Activated CD8-positive, alpha-beta memory T cell treated with anti-CD3 and anti-CD28 coated beads, Interleukin-2, amount 10 ng/mL, durations not matched to agents 7 days and 5 days (primary cell): Measurements from ENCODE around the gene SLC15A3. TPM values are rescaled to one million over a fixed set of nuclear protein-coding genes. Genes with fewer than 3 reads are reported as not detected.
A peak's percentile ranks its signal among the peaks of the same experiment; 100 is the strongest.

Experiments used
- ATAC-seq: fragments of 150-1000 bp; cut with Tn5 transposase; one replicate; pipeline ENCODE4 v1.10.0; 2021; ENCODE audit warnings: moderate library complexity
- CTCF ChIA-PET: fragments of 350-600 bp; sonication (Branson Sonifier 250); formaldehyde crosslinking; loops from one replicate; lab custom pipeline; 2021; ENCODE audit warnings: antibody characterized with exemption; lab: Charles Lee
- DNase-seq: peaks from one replicate; pipeline ENCODE4 v3.0.0-alpha.2; 2020
- H3K27ac Mint-ChIP-seq: one replicate; pipeline ENCODE4 v1.8.0; 2021; ENCODE audit warnings: mild to moderate bottlenecking, mixed read lengths
- H3K27me3 Mint-ChIP-seq: one replicate; pipeline ENCODE4 v1.8.0; 2021; ENCODE audit warnings: mixed read lengths
- H3K36me3 Mint-ChIP-seq: one replicate; pipeline ENCODE4 v1.8.0; 2021; ENCODE audit warnings: mild to moderate bottlenecking, mixed read lengths
- H3K4me1 Mint-ChIP-seq: one replicate; pipeline ENCODE4 v1.8.0; 2021; ENCODE audit warnings: mixed read lengths
- H3K4me3 Mint-ChIP-seq: one replicate; pipeline ENCODE4 v1.8.0; 2021; ENCODE audit warnings: mild to moderate bottlenecking, moderate library complexity, mixed read lengths
- H3K9me3 Mint-ChIP-seq: one replicate; pipeline ENCODE4 v1.8.0; 2022; ENCODE audit warnings: low read depth, mixed read lengths
- total RNA-seq, 2 experiments: library from RNA; stranded (reverse); gene quantifications; one replicate each; pipeline ENCODE4 v1.2.3, GENCODE V29; 2021

Gene SLC15A3
- total RNA-seq, result under 1 TPM; 0.30 to 0.96 TPM

- CTCF ChIA-PET, result interaction anchor here (1.7 kb wide), 1 partner anchor 38 kb away, joined by 6 read pairs; the partner anchor contains the start of gene TMEM109
- peak within 1 kb of the TSS; percentile 65 for H3K4me3 Mint-ChIP-seq
- peaks cover 61% of the 10 kb centered on the region for H3K27me3 Mint-ChIP-seq
- DNase-seq (peak; percentile 60), ATAC-seq (peak; percentile 60)
- peaks cover 15% of the 10 kb centered on the region for H3K4me1 Mint-ChIP-seq
- peak within 1 kb of the TSS; percentile 30 for H3K27ac Mint-ChIP-seq
- no peaks in the 10 kb centered on the region for H3K36me3 Mint-ChIP-seq
- no peaks in the 10 kb centered on the region for H3K9me3 Mint-ChIP-seq
Observed at GRCh38 chr11:60951904-60952741, at the start of gene SLC15A3. TSS of gene SLC15A3 (minus strand) at chr11:60952176. CDS start at chr11:60951551, 625 bp downstream.

GRCh38 chr11:61000426-61000825 is 48.5 kb upstream of the SLC15A3 start:
- peaks cover 55% of the 10 kb centered on the region for H3K4me1 Mint-ChIP-seq
- no peak for DNase-seq
- peaks cover 45% of the 10 kb centered on the region for H3K36me3 Mint-ChIP-seq
- no peaks in the 10 kb centered on the region for H3K9me3 Mint-ChIP-seq
- CTCF ChIA-PET, result no interaction called here
- no peaks in the 10 kb centered on the region for H3K27me3 Mint-ChIP-seq
- H3K27ac Mint-ChIP-seq, result no peak overlapping the region
- no peak for ATAC-seq
- H3K4me3 Mint-ChIP-seq, result no peak overlapping the region

DNA sequence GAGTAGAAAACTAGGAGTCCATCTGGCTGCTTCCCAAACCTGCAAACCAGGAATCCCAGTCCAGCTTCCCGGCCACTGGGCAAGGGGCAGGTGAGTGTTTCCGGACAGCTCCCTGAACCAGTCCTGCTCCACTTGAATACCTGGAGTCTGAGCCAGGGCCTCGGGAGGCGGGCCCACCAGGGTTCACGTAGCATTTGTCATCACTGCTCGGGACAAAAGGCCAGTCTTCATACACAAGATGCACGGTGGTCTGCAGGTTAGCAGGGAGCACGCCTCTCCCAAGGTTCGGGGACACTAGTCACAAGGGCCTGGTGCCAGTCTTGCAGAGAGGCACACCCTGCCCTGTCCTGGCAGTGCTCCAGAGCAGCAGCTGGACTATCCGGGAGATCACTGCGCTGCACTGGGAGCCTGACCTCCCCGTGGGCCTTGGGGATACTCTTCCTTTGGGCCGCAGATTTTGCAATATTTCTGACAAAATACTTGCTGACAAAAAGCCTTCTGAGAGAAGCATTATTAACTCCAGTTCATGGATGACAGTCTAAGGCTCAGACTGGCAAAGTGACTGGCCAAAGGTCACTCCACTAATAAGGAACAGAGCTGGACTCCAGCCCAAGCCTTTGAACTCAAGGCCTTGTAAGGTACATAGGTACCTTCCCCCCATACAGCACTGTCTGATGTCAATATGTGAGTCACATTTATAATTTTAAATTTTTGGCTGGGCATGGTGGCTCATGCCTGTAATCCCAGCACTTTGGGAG is 44.6 kb upstream of the SLC15A3 start:
- ATAC-seq, result no peak
- H3K27ac Mint-ChIP-seq, result no peak overlapping the region
- DNase-seq, result no peak
- H3K4me3 Mint-ChIP-seq, result no peak overlapping the region
- H3K4me1 Mint-ChIP-seq, result peaks cover 46% of the 10 kb centered on the region
- no peaks in the 10 kb centered on the region for H3K9me3 Mint-ChIP-seq
- H3K36me3 Mint-ChIP-seq, result peaks cover 46% of the 10 kb centered on the region
- H3K27me3 Mint-ChIP-seq, result no peaks in the 10 kb centered on the region
- CTCF ChIA-PET, result interaction anchor here (0.8 to 1.6 kb wide), 3 partner anchors 10 to 130 kb away, joined by 3 read pairs; no protein-coding TSS in a partner anchor

DNA sequence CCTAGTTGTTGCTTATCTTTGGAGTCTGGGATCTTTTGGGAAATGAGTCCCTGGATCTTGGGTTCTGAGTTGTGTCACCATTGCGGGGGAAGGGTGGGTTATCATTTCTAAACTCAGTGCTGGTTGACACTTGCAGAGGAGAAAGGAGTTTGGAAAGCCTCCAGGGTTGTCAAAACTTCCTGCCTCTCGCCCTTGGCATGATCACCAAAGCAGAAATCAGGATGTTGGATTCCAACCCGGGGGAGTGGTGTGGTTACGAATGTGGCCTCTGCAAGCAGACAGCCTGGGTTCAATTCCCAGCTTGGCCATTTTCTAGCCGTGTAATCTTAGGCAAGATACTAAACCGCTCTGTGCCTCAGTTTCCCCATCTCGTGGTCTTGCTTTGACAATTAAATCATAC is 43.8 kb upstream of the SLC15A3 start:
- ATAC-seq, result no peak
- Mint-ChIP-seq H3K4me3 (no peak overlapping the region), H3K4me1 (peaks cover 50% of the 10 kb centered on the region), H3K9me3 (no peaks in the 10 kb centered on the region), H3K27me3 (no peaks in the 10 kb centered on the region), H3K36me3 (peaks cover 48% of the 10 kb centered on the region), H3K27ac (peak overlapping the region; percentile 40)
- no peak for DNase-seq
- CTCF ChIA-PET, result interaction anchor here (0.8 kb wide), 1 partner anchor 8 kb away, joined by 4 read pairs; no protein-coding TSS in a partner anchor

- ATAC-seq (peak; percentile 75), DNase-seq (no peak)
- Mint-ChIP-seq H3K27ac (peak overlapping the region; percentile 78), H3K36me3 (peaks cover 49% of the 10 kb centered on the region), H3K4me3 (peak overlapping the region; percentile 45), H3K27me3 (no peaks in the 10 kb centered on the region), H3K9me3 (no peaks in the 10 kb centered on the region), H3K4me1 (peaks cover 60% of the 10 kb centered on the region)
- CTCF ChIA-PET, result interaction anchor here (0.8 to 1.6 kb wide), 4 partner anchors 10 to 66 kb away, joined by 3 to 5 read pairs (median 4); no protein-coding TSS in a partner anchor
Observed at GRCh38 chr11:60994541-60995080, 42.6 kb upstream of the SLC15A3 start.

DNA sequence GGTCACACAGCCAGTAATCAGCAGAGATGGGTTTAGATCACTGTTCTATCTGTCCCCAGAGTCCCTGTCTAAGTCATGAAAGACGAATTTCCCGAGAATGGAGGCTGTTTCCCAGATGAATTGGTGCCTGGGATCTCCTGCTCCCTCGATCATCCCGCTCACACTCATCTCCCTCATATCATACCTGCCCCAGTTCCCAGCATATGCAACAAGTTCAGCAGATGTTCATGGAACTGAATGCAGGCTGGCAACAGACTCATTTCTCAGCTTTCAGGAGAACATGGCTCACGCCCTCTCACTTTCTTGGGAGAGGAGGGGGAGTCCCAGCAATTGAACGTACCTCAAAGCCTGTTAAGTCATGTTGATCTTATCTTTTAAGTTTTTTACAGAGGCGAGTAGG is 41.6 kb upstream of the SLC15A3 start:
- H3K27me3 Mint-ChIP-seq, result no peaks in the 10 kb centered on the region
- CTCF ChIA-PET, result interaction anchor here (1.0 to 1.3 kb wide), 6 partner anchors 12 to 139 kb away, joined by 3 read pairs; partner anchors contain the start of gene CD5
- no peaks in the 10 kb centered on the region for H3K9me3 Mint-ChIP-seq
- peak overlapping the region; percentile 78 for H3K27ac Mint-ChIP-seq
- H3K4me1 Mint-ChIP-seq, result peaks cover 67% of the 10 kb centered on the region
- H3K4me3 Mint-ChIP-seq, result peak overlapping the region; percentile 35
- ATAC-seq (no peak), DNase-seq (no peak)
- H3K36me3 Mint-ChIP-seq, result peaks cover 53% of the 10 kb centered on the region

GRCh38 chr11:60992842-60993409 is 41.0 kb upstream of the SLC15A3 start:
- Mint-ChIP-seq H3K27ac (peak overlapping the region; percentile 78), H3K4me3 (no peak overlapping the region), H3K4me1 (peaks cover 69% of the 10 kb centered on the region), H3K9me3 (no peaks in the 10 kb centered on the region), H3K36me3 (peaks cover 53% of the 10 kb centered on the region), H3K27me3 (no peaks in the 10 kb centered on the region)
- no peak for ATAC-seq
- CTCF ChIA-PET, result interaction anchor here (1.0 to 1.6 kb wide), 5 partner anchors 10 to 139 kb away, joined by 3 to 4 read pairs (median 3); partner anchors contain the start of gene CD5
- no peak for DNase-seq

DNA sequence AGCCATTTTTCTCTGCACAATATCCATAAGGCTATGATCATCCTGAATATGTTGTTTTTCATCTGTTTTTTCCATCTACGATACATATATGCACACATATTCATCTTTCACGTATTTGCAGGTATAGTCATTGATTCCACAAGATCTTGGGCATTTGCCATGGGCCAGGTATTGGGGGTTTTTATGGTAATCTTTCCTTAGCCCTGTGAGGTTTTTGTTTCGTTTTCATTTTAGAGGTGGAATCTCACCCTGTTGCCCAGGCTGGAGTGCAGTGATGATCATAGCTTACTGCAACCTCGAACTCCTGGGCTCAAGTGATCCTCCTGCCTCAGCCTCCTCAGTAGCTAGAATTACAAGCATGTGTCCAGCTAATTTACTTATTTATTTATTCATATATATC is 39.5 kb upstream of the SLC15A3 start:
- Mint-ChIP-seq H3K9me3 (no peaks in the 10 kb centered on the region), H3K4me3 (peak overlapping the region; percentile 29), H3K27ac (peak overlapping the region; percentile 60), H3K27me3 (no peaks in the 10 kb centered on the region), H3K4me1 (peaks cover 80% of the 10 kb centered on the region), H3K36me3 (peaks cover 54% of the 10 kb centered on the region)
- CTCF ChIA-PET, result interaction anchor here (1.6 kb wide), 1 partner anchor 9 kb away, joined by 4 read pairs; no protein-coding TSS in a partner anchor
- DNase-seq (no peak), ATAC-seq (peak; percentile 29)

- no peaks in the 10 kb centered on the region for H3K27me3 Mint-ChIP-seq
- CTCF ChIA-PET, result no interaction called here
- H3K27ac Mint-ChIP-seq, result peak overlapping the region; percentile 89
- H3K4me1 Mint-ChIP-seq, result peaks cover 84% of the 10 kb centered on the region
- H3K36me3 Mint-ChIP-seq, result peaks cover 44% of the 10 kb centered on the region
- no peak for ATAC-seq
- H3K4me3 Mint-ChIP-seq, result no peak overlapping the region
- H3K9me3 Mint-ChIP-seq, result no peaks in the 10 kb centered on the region
- no peak for DNase-seq
Observed at GRCh38 chr11:60989093-60989650, 37.2 kb upstream of the SLC15A3 start.

DNA sequence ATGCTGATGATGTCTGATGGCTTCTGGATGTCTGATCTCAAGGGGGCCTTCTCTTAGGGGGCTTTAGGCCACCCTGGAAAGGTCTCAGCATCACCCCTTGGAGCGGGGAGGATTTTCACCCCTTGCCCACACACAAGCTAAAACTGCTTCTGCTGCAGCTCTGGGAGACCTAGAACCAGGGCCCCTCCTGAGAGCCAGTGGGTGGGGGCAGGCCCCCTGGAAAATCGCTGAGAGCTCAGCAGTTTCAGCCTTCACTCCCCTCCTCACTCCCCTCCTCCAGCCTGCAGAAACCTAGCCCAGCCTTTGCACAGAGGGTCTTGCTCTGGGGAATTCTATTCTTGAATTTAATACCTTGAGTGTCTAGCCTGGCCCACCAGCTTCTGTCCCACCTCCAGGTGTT is 36.7 kb upstream of the SLC15A3 start:
- Mint-ChIP-seq H3K27me3 (no peaks in the 10 kb centered on the region), H3K27ac (peak overlapping the region; percentile 89), H3K9me3 (no peaks in the 10 kb centered on the region), H3K4me3 (no peak overlapping the region), H3K36me3 (peaks cover 44% of the 10 kb centered on the region), H3K4me1 (peaks cover 84% of the 10 kb centered on the region)
- CTCF ChIA-PET, result interaction anchor here (1.0 kb wide), 1 partner anchor 10 kb away, joined by 3 read pairs; no protein-coding TSS in a partner anchor
- ATAC-seq (no peak), DNase-seq (no peak)

GRCh38 chr11:60987577-60988277 is 35.8 kb upstream of the SLC15A3 start:
- no peaks in the 10 kb centered on the region for H3K27me3 Mint-ChIP-seq
- H3K4me1 Mint-ChIP-seq, result peaks cover 84% of the 10 kb centered on the region
- H3K9me3 Mint-ChIP-seq, result no peaks in the 10 kb centered on the region
- CTCF ChIA-PET, result interaction anchor here (1.0 to 2.1 kb wide), 2 partner anchors 9 to 84 kb away, joined by 3 to 6 read pairs; no protein-coding TSS in a partner anchor
- peak overlapping the region; percentile 89 for H3K27ac Mint-ChIP-seq
- DNase-seq (peak; percentile 79), ATAC-seq (peak; percentile 65)
- peaks cover 42% of the 10 kb centered on the region for H3K36me3 Mint-ChIP-seq
- H3K4me3 Mint-ChIP-seq, result peak overlapping the region; percentile 67
